HT1080 (cell line): ENCODE data around the gene C15orf39. TPM values are rescaled to one million over a fixed set of nuclear protein-coding genes. Genes with fewer than 3 reads are reported as not detected.
"Not testable (repeated sequence)": the region's sequence is repeated elsewhere in the genome, so short reads cannot be mapped to it uniquely, and the experiment has no call there.

Experiments
- DNase-seq: peaks from one replicate; pipeline ENCODE4 v3.0.0-alpha.2; 2015; ENCODE audit warnings: low read depth
- total RNA-seq: library from RNA; depleted of rRNA; stranded (reverse); fragments of >200 nt; shearing (Covaris generic); gene quantifications from 2 replicates; pipeline ENCODE4 v1.2.3, GENCODE V29; 2014

Gene C15orf39
- total RNA-seq, 1 experiment from 2014 or later, result 21.1 TPM

DNA sequence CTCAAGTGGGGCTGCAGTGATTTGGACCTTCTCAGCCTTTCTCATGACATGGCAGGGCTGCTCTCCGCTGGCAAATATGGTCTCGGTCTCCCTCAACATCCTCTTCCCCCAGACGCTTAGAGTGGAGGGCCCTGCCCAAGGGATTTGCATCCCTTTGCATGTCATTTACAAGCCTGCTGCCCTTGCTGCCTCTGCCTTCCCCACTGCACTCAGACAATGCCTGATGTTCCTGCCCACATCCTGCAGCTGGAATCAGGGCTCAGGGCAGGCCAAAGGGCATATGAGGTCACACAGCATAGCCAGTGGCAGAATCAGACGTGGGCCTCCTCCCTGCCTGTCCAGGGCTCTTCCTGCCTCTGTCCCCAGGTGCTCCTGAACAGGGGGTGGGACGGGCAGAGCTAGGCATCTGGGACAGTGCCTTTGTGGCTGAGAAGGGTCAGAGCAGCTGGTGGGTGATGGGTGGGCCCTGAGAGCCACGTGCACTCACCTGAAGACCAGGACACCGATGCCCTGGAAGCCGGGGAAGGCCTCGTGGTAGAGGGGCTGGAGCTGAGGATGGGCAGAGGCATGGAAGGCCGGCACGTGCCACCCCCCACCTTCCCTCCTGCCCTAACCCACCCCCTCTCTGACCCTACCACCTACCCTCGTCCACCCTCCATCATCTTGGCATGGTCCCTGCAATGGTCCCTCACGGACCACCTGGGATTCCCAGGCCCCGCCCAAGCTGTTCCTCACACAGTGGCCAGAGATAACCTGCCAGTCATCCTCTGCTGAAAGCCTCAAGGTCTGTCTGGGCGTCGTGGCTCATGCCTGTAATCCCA, 29.1 kb downstream of the C15orf39 start:
- DNase-seq, result no peak

DNA sequence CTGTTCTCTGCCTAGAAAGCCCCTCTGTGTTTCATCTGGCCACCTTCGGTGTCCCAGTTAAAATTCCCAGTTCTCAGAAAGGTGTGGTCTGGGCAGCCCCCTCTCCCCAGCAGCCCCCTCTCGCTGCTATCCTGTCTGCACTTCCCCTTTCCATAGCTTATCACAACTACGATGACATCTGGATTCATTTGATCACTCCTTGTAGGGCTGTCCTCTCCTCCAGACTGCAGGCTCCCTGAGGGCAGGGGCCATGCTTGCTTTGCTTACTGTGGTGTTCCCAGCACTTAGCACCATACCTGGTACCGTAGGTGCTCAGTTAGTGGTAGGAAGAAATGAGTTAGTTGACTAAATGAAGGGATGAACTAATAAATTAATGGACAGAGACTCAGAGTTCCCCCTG, 30.2 kb downstream of the C15orf39 start:
- DNase-seq, result no peak

DNA sequence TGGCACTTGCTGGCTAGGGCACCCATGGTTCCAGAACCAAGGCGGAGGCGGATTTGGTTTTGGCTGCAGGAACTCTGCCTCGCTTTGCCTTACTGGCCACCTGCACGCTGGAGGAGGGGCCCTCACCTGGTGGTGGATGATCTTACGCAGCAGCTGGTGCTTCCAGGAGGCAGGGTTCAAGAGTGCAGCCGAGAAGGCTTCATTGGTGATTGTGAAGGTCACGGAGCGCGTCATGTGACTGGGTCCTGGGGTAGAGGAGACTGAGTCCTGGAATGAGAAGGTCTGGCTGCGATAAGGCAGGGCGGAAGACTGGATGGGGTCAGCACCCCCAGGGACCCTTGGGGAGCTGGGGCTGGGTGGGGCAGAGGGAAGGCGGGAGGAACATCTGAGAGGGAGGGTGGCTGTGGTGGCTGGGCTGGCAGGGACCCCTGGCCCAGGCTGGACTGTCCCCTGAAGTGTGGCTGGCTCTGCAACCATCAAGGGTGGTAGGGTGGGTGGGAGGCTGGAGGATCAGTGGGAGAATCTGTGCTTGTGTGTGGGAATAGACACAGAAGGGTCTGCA, 30.7 kb downstream of the C15orf39 start:
- no peak for DNase-seq

DNA sequence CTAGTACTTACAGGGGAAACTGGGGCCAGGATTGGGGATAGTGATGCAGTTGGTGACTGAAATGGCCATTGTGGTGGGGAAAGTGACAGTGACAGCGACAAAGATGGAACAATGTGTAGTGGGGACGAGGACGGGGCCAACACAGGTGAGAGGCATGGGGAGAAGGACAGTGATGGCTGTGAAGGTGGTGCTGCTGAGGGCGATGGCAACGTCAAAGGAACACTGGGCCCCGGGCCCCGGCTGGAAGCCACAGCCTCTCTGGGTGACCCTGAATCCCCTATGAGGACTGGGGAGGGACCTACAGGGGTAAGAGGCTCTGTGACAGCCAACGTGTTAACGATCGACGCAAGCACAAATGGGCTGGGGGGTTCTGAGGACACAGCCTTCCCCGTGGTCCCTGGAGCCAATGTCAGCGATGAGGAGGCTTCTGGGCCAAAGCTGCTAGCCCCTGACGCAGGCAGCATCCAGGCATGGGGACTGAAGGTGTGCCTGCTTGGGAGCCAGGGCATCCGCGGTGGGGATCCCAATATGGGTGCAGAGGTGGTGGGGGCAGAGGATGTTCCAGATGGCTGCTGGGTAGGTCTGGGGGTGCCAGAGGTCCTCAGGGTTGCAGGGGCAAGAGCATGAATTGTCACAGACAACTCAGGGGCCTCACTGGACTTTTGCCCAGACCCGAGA, 31.3 kb downstream of the C15orf39 start:
- DNase-seq, result no peak

GRCh38 chr15:75233504-75234190, 32.0 kb downstream of the C15orf39 start:
- no peak for DNase-seq

DNA sequence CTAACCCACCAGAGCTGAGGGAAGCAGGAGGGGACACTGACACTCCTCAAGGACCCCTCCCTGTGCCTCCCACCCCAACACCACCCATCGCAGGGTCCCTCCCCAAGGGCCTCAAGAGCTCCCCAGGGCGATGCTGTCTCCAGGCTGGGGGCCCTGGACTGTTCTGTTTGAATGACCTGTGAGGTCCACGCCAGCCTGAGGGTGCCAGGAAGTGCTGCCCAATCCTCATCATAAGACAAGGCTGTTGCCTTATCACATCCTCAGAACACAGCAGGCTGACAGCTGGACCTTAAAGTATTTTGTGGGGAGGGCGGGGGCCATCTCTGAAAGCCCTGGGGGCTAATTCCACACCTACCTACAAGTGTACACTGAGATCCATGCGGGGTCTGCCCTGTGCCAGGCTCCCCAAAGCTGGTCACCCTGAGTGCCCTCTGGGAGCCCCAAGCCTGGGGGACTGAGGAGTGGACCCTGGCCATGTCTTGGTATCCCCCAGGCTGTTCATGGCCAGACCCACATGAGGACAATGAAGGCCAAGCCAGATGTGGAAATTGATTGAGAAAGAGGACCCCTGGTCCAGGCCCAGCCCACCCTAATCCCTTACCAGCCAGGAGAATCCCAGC, 32.6 kb downstream of the C15orf39 start:
- no peak for DNase-seq

DNA sequence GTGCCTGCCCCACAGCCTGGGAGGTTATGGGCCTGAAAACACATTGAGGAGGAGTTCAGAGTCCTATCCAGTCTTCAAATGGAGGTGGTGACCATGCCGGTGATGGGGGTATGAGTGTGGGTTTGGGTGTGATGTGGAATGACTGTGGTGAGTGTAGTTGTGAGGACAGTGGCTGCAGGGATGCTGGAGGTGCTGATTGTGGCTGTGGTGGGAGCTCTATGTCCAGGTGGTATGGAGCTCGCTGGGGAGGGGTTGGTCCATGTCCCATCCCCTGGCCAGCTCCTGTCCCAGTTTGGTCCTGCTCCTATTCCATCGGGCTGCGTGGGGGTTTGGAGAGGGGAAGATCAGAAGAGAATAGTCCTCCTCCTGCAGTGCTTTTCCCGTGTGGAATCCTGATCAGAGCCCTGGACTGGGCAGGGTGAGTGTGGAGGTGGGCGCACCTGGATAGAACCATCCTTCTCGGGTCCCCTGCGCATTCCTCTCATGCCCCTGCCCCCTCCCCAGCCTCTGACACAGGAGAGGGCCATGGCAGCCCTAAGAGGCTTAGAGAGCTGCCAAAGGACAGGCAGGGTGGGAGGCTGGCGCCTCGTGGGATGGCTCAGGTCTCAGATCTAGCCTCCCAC, 33.5 kb downstream of the C15orf39 start:
- DNase-seq, result no peak

DNA sequence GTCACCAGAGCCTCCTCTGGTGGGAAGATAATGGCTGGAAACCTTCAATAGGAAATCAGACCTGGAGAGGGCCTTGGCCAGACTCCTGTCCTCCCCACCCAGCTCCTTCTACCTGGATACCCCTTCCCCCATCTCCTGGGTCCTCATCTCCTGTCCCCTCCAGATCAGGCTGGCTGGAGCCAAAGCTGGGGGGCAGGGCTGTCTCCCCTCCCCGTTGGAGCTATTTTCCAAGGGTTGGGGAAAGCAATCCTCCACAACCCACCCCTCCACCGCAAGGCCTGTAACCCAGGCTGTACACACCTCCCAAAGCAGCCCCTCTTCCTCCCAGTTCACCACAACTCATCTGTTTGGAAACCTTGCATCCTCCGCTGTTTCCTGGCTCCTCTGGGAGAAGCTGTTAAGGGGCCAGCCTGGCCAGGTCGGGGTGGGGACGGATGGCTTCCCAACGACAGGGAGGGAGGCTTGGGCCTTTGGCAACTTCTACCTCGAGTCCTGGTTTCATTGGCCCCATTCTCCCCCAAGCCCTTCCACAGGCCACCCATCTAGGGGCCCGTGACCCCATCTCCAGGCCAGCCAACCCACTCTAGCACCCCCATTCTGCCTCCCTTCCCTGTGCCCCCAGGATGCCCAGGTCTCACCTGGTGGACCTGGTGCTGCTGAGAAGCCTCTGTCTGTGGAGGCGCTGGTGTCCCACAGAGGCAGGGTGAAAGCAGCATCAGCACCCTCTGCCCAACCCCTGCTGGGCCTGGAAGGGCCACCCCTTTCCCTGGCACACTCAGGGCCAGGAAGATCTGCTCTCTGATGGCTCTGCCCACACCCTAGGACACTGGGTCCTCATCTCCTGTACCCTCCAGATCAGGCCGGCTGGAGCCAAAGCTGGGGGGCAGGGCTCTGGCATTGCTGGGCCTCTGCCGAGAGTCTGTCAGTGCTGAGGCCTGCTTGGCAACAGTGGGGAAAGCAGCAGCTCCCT, 34.4 kb downstream of the C15orf39 start:
- DNase-seq, result no peak

DNA sequence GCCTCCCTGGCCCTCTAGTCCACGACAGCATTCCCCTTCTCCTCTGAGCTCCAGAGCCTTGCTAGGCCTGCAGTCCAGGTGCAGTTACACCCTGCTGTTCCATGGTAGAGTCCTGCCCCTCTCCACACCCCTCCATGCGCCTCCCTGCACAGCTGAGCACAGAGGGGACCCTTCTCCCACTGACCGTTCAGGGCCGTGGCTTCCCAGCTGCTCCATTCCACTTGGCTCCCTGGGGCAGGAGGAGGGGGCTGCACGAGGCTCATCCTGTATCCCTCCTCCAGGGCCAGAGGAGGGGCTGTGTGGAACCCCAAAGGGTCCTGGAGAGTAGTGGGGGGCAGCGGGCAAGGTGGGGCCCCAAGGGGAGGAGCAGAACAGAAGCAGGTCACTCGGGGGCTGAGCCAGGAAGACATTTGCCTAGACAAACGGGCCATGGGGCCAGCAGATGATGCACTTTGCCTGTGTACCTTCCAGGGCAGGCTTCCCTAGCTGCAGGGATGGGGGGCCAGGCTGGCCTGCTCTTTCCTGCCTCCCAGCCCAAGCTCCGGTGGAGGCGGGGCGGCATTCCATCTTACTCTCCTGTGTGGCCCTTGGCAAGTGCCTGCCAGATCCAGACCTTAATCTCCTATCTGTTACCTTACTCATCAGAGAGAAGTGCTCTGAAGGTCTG, 35.8 kb downstream of the C15orf39 start:
- DNase-seq, result no peak

DNA sequence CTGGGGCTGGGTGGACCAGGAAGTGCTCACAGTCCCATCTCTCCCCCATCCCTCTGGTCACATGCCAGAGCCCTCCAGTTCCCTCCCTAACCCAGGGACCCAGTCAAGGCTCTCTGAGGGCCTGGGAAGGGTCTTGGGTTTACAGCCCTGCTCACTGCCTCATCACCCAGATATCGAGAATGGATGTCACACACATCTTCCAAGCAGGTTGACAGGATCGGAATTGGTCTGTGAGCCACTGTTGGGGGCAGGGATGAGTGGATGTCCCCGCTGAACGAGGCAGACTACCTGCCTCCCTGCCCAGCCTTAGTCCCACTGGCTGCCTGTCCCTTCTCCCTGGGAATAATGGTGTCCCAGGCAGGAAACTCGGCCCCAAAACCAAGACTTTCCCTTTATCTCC, 36.5 kb downstream of the C15orf39 start:
- DNase-seq, result no peak

DNA sequence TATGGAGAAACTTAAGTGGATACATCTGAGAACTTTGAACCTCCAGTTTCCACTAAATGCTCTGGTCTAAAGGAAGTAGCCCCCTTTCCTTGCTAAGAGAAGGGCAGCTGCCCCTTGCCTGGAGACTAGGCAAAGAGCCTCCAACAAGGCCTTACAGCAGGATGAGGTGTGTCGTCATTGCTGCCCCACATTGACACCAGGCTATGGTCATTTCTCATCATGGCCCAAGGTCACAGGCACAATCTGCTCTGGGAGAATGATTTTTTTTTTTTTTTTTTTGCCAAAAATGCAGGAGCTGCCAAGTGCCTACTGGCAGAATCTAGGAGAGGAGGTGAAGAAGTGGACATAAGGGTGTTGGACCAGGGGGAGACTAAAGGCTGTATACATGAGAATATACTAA, 44.1 kb downstream of the C15orf39 start:
- not testable (repeated sequence) for DNase-seq

DNA sequence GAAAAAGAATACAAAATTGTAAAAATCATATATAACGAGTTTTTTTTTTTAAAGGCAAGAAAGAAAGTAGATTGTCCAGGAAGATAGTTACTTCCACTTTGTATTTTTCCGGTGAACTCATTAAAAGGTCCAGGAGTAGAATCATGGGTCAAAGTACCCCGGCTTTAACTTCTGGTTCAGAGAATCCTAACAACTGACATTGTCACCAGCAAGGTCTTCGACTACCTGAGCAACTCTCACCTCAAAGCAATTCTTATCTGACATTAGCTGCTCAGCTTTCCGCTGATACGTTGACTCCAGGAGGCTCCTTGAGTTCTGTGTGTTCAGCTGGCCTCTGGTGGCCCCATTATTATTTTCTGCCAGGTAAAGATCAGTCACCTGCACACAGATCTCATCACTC, 47.3 kb downstream of the C15orf39 start:
- DNase-seq, result not testable (repeated sequence)

DNA sequence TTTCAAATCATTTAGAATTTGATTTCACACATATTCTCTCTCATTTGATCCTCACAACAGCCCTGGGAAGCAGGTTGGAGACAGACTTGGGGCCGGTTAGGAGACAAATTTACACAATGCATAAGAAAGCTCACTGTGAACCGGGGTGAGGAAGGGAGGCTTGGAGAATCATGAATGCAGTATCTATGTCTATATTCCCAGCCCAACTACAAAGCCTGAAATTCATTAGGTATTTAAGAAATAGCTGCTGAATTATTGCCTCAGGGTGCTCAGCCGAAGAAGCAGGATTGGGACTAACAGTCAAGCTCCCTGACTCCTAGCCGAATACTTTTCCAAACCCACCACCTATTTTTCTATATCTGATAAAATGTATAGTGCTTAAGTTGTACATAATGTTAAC, 48.0 kb downstream of the C15orf39 start:
- no peak for DNase-seq

DNA sequence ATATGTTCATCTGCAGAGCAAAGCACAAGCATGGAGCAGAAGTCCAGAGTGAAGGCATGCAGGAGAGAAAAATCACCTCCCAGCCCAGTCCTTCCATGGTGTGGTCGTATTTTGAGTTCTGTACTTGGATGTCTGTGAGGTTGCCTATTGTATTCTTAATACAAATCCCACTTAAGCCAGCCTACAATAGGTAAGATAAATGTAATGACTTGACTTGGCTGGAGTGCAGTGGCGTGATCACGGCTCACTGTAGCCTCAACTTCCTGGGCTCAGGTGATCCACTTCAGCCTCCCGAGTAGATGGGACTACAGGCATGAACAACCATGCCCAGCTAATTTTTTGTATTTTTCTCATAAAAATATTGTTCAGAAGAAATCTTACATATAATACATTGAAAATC, 49.7 kb downstream of the C15orf39 start:
- DNase-seq, result not testable (repeated sequence)

DNA sequence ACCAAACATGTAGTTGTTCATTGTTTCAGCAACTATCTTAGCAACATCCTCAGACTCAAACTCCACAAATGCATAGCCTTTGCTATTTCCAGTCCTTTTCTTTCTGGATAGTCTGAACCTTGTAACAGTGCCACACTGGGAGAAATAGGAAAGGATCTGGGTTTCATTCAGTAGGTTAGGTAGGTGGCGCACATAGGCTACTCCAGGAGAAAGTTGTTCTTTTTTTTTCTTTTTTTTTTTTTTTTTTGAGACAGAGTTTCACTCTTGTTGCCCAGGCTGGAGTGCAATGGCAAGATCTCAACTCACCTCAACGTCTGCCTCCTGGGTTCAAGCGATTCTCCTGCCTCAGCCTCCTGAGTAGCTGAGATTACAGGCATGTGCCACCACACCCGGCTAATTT, 50.6 kb downstream of the C15orf39 start:
- peak; percentile 15 for DNase-seq

DNA sequence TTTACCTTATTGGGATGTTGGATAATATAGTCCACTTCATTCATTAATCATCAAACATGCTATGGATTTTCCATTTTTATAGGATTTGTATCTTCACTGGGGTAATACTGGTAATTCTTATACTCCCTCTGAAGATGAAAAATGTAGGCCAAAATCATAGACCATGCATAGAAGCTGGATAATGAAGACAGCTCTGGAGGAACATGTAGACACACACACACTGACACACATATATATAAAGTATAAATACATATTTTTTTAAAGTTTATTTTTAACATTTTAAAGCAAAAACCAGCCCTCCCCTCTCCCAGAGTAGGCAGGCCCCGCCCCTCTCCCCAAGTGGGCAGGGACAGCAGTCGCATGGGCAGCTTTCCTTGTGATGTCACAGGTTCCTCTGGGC, 56.4 kb downstream of the C15orf39 start, which contains the start of gene GOLGA6C:
TSS of gene GOLGA6C (plus strand) at position 301 of the 400 bp plus-strand sequence. CDS start 265 bp downstream, outside the sequence.
- not testable (repeated sequence) for DNase-seq

- not testable (repeated sequence) for DNase-seq
Measured at GRCh38 chr15:75258620-75259343, 57.1 kb downstream of the C15orf39 start.

DNA sequence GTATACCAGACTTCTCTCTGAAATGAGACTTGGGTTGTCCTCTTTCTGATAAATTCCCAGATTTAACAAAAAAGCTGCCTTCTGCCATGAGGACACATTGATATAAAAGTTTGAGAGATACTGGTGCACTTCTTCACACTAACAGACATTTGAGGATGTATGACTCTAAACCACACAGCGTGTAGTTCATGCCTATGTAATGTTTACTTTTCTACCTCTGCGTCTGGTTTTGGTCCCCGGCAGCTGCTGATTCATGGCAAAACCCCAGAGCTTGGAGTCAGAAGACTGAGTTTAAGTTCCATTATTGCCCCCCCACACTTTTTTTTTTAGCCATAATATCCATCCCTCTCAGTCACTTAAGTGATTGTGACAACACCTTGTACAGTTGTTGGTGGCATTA, 58.2 kb downstream of the C15orf39 start:
- not testable (repeated sequence) for DNase-seq
